IPS-20b (cell line): ENCODE measurements around the gene THSD4.
A peak's percentile ranks its signal among the peaks of the same experiment; 100 is the strongest.
"Not testable (repeated sequence)": the region's sequence is repeated elsewhere in the genome, so short reads cannot be mapped to it uniquely, and the experiment has no call there.

Source experiments
- H3K27ac ChIP-seq: one replicate; pipeline ENCODE4 v1.5.1; 2013; ENCODE audit warnings: low read length
- H3K27me3 ChIP-seq: 2 replicates; pipeline ENCODE4 v1.6.1; 2013; ENCODE audit warnings: mild to moderate bottlenecking, low read length, inconsistent platforms; ENCODE audit not compliant: insufficient read depth
- H3K36me3 ChIP-seq: 2 replicates; pipeline ENCODE4 v1.6.1; 2013; ENCODE audit warnings: low read depth, mild to moderate bottlenecking, inconsistent platforms, low read length, moderate library complexity; ENCODE audit not compliant: insufficient read depth
- H3K4me1 ChIP-seq: 2 replicates; pipeline ENCODE4 v1.6.1; 2013; ENCODE audit warnings: mild to moderate bottlenecking, control low read depth, inconsistent platforms, low read length, moderate library complexity; ENCODE audit not compliant: insufficient read depth
- H3K4me3 ChIP-seq: 2 replicates; pipeline ENCODE4 v1.5.1; 2013; ENCODE audit warnings: mild to moderate bottlenecking, low read length, inconsistent platforms
- H3K9ac ChIP-seq: 2 replicates; pipeline ENCODE4 v1.6.1; 2013; ENCODE audit warnings: low read depth, mild to moderate bottlenecking, inconsistent platforms, low read length, moderate library complexity
- H3K9me3 ChIP-seq: 2 replicates; pipeline ENCODE4 v1.6.1; 2013; ENCODE audit warnings: mild to moderate bottlenecking, low read depth, low read length, inconsistent platforms; ENCODE audit not compliant: insufficient read depth

The THSD4 gene

GRCh38 chr15:71199384-71200351, 84.4 kb downstream of the THSD4 start:
- Histone ChIP-seq H3K27ac (no peak overlapping the region), H3K4me3 (no peak overlapping the region), H3K36me3 (no peaks in the 10 kb centered on the region), H3K4me1 (peaks cover 26% of the 10 kb centered on the region), H3K9ac (no peak overlapping the region), H3K9me3 (no peaks in the 10 kb centered on the region), H3K27me3 (no peaks in the 10 kb centered on the region)

DNA sequence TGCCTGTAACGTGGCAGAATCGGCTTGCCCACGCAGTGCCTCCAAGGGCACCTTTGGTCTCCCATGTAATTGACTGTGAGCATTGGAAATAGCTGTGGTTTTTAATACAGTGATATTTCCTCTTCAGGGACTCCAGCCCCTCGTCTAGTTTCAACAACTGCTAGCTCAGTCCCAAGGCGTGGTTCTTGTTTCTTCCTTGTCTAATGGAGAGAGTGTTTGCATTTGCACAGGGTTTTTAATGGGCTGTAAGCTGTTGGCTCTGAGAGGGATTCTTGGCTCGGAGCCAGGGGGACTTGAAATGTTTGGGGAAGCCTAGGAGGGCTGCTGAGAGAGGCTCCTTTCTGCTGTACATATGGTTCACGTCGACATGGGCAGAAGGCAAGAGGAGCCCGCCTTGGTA, 86.2 kb downstream of the THSD4 start:
- Histone ChIP-seq H3K4me3 (no peak overlapping the region), H3K27ac (no peak overlapping the region), H3K9me3 (no peaks in the 10 kb centered on the region), H3K36me3 (no peaks in the 10 kb centered on the region), H3K27me3 (no peaks in the 10 kb centered on the region), H3K4me1 (peaks cover 33% of the 10 kb centered on the region), H3K9ac (no peak overlapping the region)

DNA sequence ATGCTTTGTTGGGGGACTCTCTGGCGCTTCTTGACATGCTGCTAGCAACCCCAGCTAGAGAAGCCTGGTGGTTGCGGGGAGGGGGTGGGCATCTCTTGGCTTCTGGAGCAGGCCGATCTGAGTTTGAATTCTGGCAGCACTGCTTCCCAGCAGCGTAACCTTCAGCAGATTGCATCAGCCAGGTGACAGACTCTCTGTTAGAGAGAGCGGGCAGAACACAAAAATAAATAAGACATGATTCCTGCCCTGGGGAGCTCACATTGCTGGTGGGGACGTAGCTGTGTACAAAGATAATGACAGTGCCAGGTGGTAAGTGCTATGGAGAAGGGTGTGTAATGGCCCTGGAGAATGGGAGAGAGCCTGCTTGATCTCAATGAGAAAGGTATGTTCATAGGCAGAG, 87.4 kb downstream of the THSD4 start:
- Histone ChIP-seq H3K27ac (peak overlapping the region; percentile 44), H3K9ac (peak overlapping the region; percentile 52; the same call in 1 of the 2 replicates), H3K4me1 (peaks cover 33% of the 10 kb centered on the region)

GRCh38 chr15:71203586-71204474, 88.6 kb downstream of the THSD4 start:
- Histone ChIP-seq H3K27ac (no peak overlapping the region), H3K9ac (peak overlapping the region; percentile 43; the same call in 1 of the 2 replicates), H3K9me3 (no peaks in the 10 kb centered on the region), H3K4me3 (peak overlapping the region; percentile 39), H3K27me3 (no peaks in the 10 kb centered on the region), H3K4me1 (peaks cover 33% of the 10 kb centered on the region), H3K36me3 (no peaks in the 10 kb centered on the region)

More for the DNA sequence above, 87.4 kb downstream of the THSD4 start:
- Histone ChIP-seq H3K9me3 (no peaks in the 10 kb centered on the region), H3K4me3 (no peak overlapping the region), H3K36me3 (no peaks in the 10 kb centered on the region), H3K27me3 (no peaks in the 10 kb centered on the region)

GRCh38 chr15:71207141-71207540, 91.9 kb downstream of the THSD4 start:
- Histone ChIP-seq H3K27me3 (no peaks in the 10 kb centered on the region), H3K4me1 (peaks cover 29% of the 10 kb centered on the region), H3K4me3 (no peak overlapping the region), H3K9ac (no peak overlapping the region), H3K9me3 (no peaks in the 10 kb centered on the region), H3K36me3 (no peaks in the 10 kb centered on the region), H3K27ac (no peak overlapping the region)

DNA sequence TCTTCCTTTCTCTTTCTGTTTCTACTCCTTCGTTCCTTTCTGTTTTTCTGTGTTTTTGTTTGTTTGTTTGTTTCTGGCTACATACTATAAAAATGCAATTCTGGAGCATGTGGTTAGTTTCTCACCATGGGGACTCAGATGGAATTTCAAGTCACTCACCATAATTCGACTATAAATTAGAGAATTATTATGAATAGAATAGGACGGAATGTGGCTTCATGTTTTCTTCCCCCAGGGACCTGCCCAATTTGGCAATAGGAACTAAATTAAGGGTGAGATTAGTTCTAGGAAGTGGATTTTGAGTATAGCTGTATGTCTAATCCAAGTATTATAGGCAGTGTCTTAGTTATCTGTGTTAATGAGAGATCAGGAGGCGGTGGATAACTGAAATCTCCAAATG, 96.9 kb downstream of the THSD4 start:
- H3K36me3 ChIP-seq = no peaks in the 10 kb centered on the region
- no peak overlapping the region for H3K4me3 ChIP-seq
- H3K27ac ChIP-seq = no peak overlapping the region
- no peaks in the 10 kb centered on the region for H3K27me3 ChIP-seq
- no peaks in the 10 kb centered on the region for H3K9me3 ChIP-seq
- H3K9ac ChIP-seq = no peak overlapping the region
- H3K4me1 ChIP-seq = no peaks in the 10 kb centered on the region

DNA sequence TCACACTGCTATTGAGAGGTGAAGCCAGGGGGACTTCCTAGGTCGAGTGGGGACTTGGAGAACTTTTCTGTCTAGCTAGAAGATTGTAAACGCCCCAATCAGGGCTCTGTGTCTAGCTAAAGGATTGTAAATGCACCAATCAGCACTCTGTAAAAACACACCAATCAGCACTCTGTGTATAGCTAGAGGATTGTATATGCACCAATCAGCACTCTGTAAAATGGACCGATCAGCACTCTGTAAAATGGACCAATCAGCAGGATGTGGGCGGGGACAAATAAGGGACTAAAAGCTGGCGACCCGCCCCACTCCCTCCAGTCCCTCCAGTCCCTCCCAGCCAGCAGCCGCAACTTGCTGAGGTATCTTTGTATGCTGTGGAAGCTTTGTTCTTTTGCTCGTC, 98.7 kb downstream of the THSD4 start:
- not testable (repeated sequence) for H3K27ac ChIP-seq, H3K4me3 ChIP-seq, H3K9ac ChIP-seq, H3K36me3 ChIP-seq, H3K4me1 ChIP-seq, H3K27me3 ChIP-seq, H3K9me3 ChIP-seq

- no peak overlapping the region for H3K4me3 ChIP-seq
- H3K9ac ChIP-seq = no peak overlapping the region
- H3K4me1 ChIP-seq = no peaks in the 10 kb centered on the region
- no peaks in the 10 kb centered on the region for H3K9me3 ChIP-seq
- H3K36me3 ChIP-seq = no peaks in the 10 kb centered on the region
- no peak overlapping the region for H3K27ac ChIP-seq
- H3K27me3 ChIP-seq = no peaks in the 10 kb centered on the region
These were observed 100.0 kb downstream of the THSD4 start for GRCh38 chr15:71215126-71215894.

DNA sequence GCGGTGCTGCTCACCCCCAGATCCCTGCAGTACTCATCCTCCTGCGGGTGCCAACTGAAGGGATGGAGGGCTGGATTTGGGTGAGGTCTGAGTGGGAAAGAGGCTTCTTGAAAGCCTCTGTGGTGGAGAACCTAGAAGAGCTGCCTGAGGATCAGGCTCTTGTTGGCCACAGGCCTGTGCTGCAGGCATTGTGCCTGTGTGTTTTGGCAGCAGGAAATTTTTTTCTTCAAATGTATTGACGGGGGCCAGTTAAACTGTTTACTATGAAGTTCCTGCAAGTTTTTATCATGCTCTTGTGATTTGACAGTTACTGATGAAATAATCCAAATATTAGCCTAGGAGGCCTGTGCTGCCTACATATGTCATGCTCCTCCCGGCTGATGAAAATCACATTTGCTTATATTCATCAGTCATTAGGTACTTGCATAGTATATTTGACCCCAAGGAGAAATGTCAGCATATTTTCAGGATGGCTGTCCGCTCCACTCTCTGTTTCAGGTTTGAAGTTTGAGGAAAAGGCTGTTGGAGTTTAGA, 103.1 kb downstream of the THSD4 start:
- Histone ChIP-seq H3K4me3 (no peak overlapping the region), H3K36me3 (no peaks in the 10 kb centered on the region), H3K9me3 (no peaks in the 10 kb centered on the region; the same call in 1 of the 2 replicates), H3K4me1 (no peaks in the 10 kb centered on the region), H3K9ac (no peak overlapping the region), H3K27ac (no peak overlapping the region), H3K27me3 (no peaks in the 10 kb centered on the region)

DNA sequence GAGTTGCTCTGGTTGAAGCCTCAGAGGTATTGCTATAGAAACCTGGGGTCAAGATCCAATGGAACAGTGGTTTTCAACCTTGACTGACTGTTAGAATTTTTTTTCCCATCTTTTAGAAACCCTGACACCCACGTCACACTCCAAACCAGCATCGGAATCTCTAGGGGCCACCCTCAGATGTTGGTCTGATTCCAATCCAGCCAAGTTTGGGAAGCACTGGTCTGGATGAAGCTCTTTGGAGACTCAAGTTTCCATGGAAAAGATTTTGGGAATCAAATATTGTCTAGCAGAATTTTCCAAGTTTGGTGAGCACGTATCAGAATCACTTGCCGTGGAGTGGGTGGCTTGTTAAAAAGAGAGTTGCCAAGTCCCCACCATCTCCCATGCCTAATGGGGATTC, 103.8 kb downstream of the THSD4 start:
- Histone ChIP-seq H3K4me3 (no peak overlapping the region), H3K27ac (no peak overlapping the region), H3K4me1 (no peaks in the 10 kb centered on the region)

DNA sequence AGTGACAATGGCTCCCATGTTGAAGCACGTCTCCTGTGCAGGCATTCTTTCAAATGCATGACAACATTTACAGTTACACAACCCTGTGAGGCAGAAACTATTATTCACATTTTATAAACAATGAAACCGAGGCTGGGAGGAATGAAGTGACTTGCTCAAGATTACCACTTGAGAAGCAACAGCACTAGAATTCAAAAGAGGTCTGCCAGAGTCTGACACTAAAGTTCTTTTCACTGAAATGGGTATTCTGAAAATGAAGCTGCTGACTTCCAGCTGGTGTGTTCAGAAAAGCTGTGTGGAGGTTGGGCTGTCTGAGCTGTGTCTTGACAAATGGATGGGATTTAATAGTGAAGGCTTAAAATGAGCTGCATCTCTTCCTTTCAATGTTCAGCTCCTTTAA, 104.4 kb downstream of the THSD4 start:
- H3K9me3 ChIP-seq = no peaks in the 10 kb centered on the region; the same call in 1 of the 2 replicates
- H3K27ac ChIP-seq = no peak overlapping the region
- H3K4me3 ChIP-seq = no peak overlapping the region
- no peaks in the 10 kb centered on the region for H3K27me3 ChIP-seq
- H3K36me3 ChIP-seq = no peaks in the 10 kb centered on the region
- no peak overlapping the region for H3K9ac ChIP-seq
- H3K4me1 ChIP-seq = no peaks in the 10 kb centered on the region

More for the DNA sequence above, 103.8 kb downstream of the THSD4 start:
- no peaks in the 10 kb centered on the region for H3K36me3 ChIP-seq
- no peaks in the 10 kb centered on the region for H3K27me3 ChIP-seq
- no peak overlapping the region for H3K9ac ChIP-seq
- H3K9me3 ChIP-seq = no peaks in the 10 kb centered on the region; the same call in 1 of the 2 replicates
